ENCODE data around the gene PHACTR3.
"Not testable (repeated sequence)": the region's sequence is repeated elsewhere in the genome, so short reads cannot be mapped to it uniquely, and the experiment has no call there.

Gene PHACTR3

GRCh38 chr20:59832406-59833363 is 228.3 kb downstream of the PHACTR3 start:
- DNase-seq: no peak

- DNase-seq: no peak
Observed at GRCh38 chr20:59835057-59835447, 230.7 kb downstream of the PHACTR3 start.

- peak; percentile 81 for DNase-seq
Observed at GRCh38 chr20:59835448-59836395, 231.4 kb downstream of the PHACTR3 start.

- DNase-seq: peak; percentile 43
Observed at GRCh38 chr20:59836767-59837166, 232.4 kb downstream of the PHACTR3 start.

- DNase-seq: no peak
Observed at GRCh38 chr20:59837623-59838394, 233.5 kb downstream of the PHACTR3 start.

GRCh38 chr20:59839400-59839799 is 235.1 kb downstream of the PHACTR3 start:
- DNase-seq: no peak

- DNase-seq: no peak
Observed at GRCh38 chr20:59845472-59845871, 241.1 kb downstream of the PHACTR3 start.

GRCh38 chr20:59848182-59848581 is 243.8 kb downstream of the PHACTR3 start:
- no peak for DNase-seq

GRCh38 chr20:59850018-59850641 is 245.8 kb downstream of the PHACTR3 start:
- DNase-seq: peak; percentile 27

GRCh38 chr20:59856526-59856925 is 252.2 kb downstream of the PHACTR3 start:
- DNase-seq: not testable (repeated sequence)

GRCh38 chr20:59856941-59857340 is 252.6 kb downstream of the PHACTR3 start:
- not testable (repeated sequence) for DNase-seq

GRCh38 chr20:59857966-59858365 is 253.6 kb downstream of the PHACTR3 start:
- no peak for DNase-seq

- DNase-seq: no peak
Observed at GRCh38 chr20:59858425-59858824, 254.1 kb downstream of the PHACTR3 start.

GRCh38 chr20:59861401-59861800 is 257.1 kb downstream of the PHACTR3 start:
- DNase-seq: no peak

- DNase-seq: no peak
Observed at GRCh38 chr20:59863058-59863457, 258.7 kb downstream of the PHACTR3 start.

GRCh38 chr20:59864726-59865125 is 260.4 kb downstream of the PHACTR3 start:
- DNase-seq: no peak

GRCh38 chr20:59866338-59866737 is 262.0 kb downstream of the PHACTR3 start:
- no peak for DNase-seq

GRCh38 chr20:59871096-59871495 is 266.8 kb downstream of the PHACTR3 start:
- DNase-seq: no peak

GRCh38 chr20:59873409-59873808 is 269.1 kb downstream of the PHACTR3 start:
- no peak for DNase-seq

- no peak for DNase-seq
Observed at GRCh38 chr20:59880198-59880597, 275.9 kb downstream of the PHACTR3 start.

GRCh38 chr20:59884494-59884893 is 280.2 kb downstream of the PHACTR3 start:
- DNase-seq: no peak

GRCh38 chr20:59888050-59888449 is 283.7 kb downstream of the PHACTR3 start:
- no peak for DNase-seq
